HUDEP-2 (cell line): ENCODE results near the gene CCDC187.

Source experiments
- DNase-seq, 76 experiments: peaks; one replicate each; lab custom pipeline; 2025; ENCODE audit not compliant: unreplicated experiment in 76 of 76; lab: John Stamatoyannopoulos, UW

CCDC187 gene

GRCh38 chr9:136212345-136212950 is 91.4 kb downstream of the CCDC187 start:
- no peak for DNase-seq

- DNase-seq = no peak
Measured at GRCh38 chr9:136211441-136212344, 92.2 kb downstream of the CCDC187 start.

GRCh38 chr9:136211006-136211405 is 92.9 kb downstream of the CCDC187 start:
- no peak for DNase-seq

- DNase-seq = no peak
Measured at GRCh38 chr9:136210276-136210675, 93.6 kb downstream of the CCDC187 start.

GRCh38 chr9:136209786-136210185 is 94.1 kb downstream of the CCDC187 start:
- DNase-seq = no peak

- no peak for DNase-seq
Measured at GRCh38 chr9:136209232-136209631, 94.7 kb downstream of the CCDC187 start.

- DNase-seq = no peak
Measured at GRCh38 chr9:136208675-136209074, 95.2 kb downstream of the CCDC187 start.

- DNase-seq = no peak
Measured at GRCh38 chr9:136207616-136208015, 96.3 kb downstream of the CCDC187 start.

GRCh38 chr9:136206602-136207275 is 97.2 kb downstream of the CCDC187 start:
- DNase-seq = no peak

- no peak for DNase-seq
Measured at GRCh38 chr9:136205707-136205992, 98.2 kb downstream of the CCDC187 start.

GRCh38 chr9:136204838-136205706 is 98.8 kb downstream of the CCDC187 start, which contains the start of gene LHX3:
Gene LHX3 (minus strand): TSS chr9:136205128. CDS start chr9:136205012, 116 bp downstream.
- DNase-seq = peak in 7 of 76 experiments; percentile 5 to 38 (median 22)

- DNase-seq = no peak
Measured at GRCh38 chr9:136204145-136204805, 99.6 kb downstream of the CCDC187 start.

GRCh38 chr9:136203408-136204144 is 100.3 kb downstream of the CCDC187 start:
- DNase-seq = no peak

- DNase-seq = no peak
Measured at GRCh38 chr9:136202454-136203407, 101.2 kb downstream of the CCDC187 start.

GRCh38 chr9:136201609-136202453 is 102.1 kb downstream of the CCDC187 start:
- no peak for DNase-seq

GRCh38 chr9:136201174-136201573 is 102.7 kb downstream of the CCDC187 start:
- no peak for DNase-seq

- no peak for DNase-seq
Measured at GRCh38 chr9:136200424-136200823, 103.5 kb downstream of the CCDC187 start.
